CD4-positive, alpha-beta T cell (primary cell): ENCODE measurements around the gene LALBA. TPM values are rescaled to one million over a fixed set of nuclear protein-coding genes. Genes with fewer than 3 reads are reported as not detected.
"Not testable (repeated sequence)": the region's sequence is repeated elsewhere in the genome, so short reads cannot be mapped to it uniquely, and the experiment has no call there.

Experiments used
- ATAC-seq: fragments of 200-7000 bp; cut with Tn5 transposase; one replicate; pipeline ENCODE4 v1.10.0; 2022; ENCODE audit warnings: mild to moderate bottlenecking; ENCODE audit not compliant: poor library complexity
- CTCF ChIA-PET: fragments of 350-600 bp; sonication (Branson Sonifier 250); formaldehyde crosslinking; loops from one replicate; lab custom pipeline; 2021; ENCODE audit warnings: antibody characterized with exemption, inconsistent platforms; lab: Charles Lee
- POLR2A ChIA-PET: fragments of 350-600 bp; sonication (Branson Sonifier 250); formaldehyde crosslinking; loops from one replicate; lab custom pipeline; 2021; ENCODE audit warnings: antibody characterized with exemption, inconsistent platforms; lab: Charles Lee
- DNase-seq, 14 experiments: peaks; one replicate each; pipeline ENCODE4 v3.0.0-alpha.2; 2013 to 2020; ENCODE audit warnings: mixed read lengths in 2 of 14
- H3K27ac ChIP-seq, 2 donors: one replicate each; pipeline versions ENCODE4 v1.5.1 to v1.7.0; 2013; ENCODE audit warnings: low read length in 2 of 2, low read depth in 1 of 2, mild to moderate bottlenecking in 1 of 2
- H3K27me3 ChIP-seq, 2 experiments: 1 replicate in 1 of 2; 2 replicates in 1 of 2; pipeline versions ENCODE4 v1.6.1 to v1.7.0; 2013; ENCODE audit warnings: low read length in 2 of 2, control low read depth in 1 of 2, mild to moderate bottlenecking in 1 of 2, moderate library complexity in 1 of 2; ENCODE audit not compliant: insufficient read depth in 2 of 2, control insufficient read depth in 1 of 2
- H3K36me3 ChIP-seq: one replicate; pipeline ENCODE4 v1.6.1; 2013; ENCODE audit warnings: low read length, control low read depth; ENCODE audit not compliant: insufficient read depth
- H3K4me1 ChIP-seq: one replicate; pipeline ENCODE4 v1.6.1; 2013; ENCODE audit warnings: low read length, control low read depth; ENCODE audit not compliant: insufficient read depth
- H3K4me3 ChIP-seq: one replicate; pipeline ENCODE4 v1.5.1; 2013; ENCODE audit warnings: mild to moderate bottlenecking, low read length, moderate library complexity
- H3K9me3 ChIP-seq, 2 experiments: 1 replicate in 1 of 2; 2 replicates in 1 of 2; pipeline versions ENCODE4 v1.6.1 to v1.7.0; 2013; ENCODE audit warnings: low read length in 2 of 2, mild to moderate bottlenecking in 2 of 2, control low read depth in 1 of 2, moderate library complexity in 1 of 2; ENCODE audit not compliant: control insufficient read depth in 1 of 2, insufficient read depth in 1 of 2
- H3K27ac Mint-ChIP-seq: one replicate; pipeline ENCODE4 v1.8.0; 2020; ENCODE audit warnings: mixed read lengths
- H3K27me3 Mint-ChIP-seq: one replicate; pipeline ENCODE4 v1.8.0; 2021; ENCODE audit warnings: mixed read lengths
- H3K36me3 Mint-ChIP-seq: one replicate; pipeline ENCODE4 v1.8.0; 2021; ENCODE audit warnings: low read depth, mixed read lengths
- H3K4me1 Mint-ChIP-seq: one replicate; pipeline ENCODE4 v1.8.0; 2021; ENCODE audit warnings: low read depth, mixed read lengths
- H3K4me3 Mint-ChIP-seq: one replicate; pipeline ENCODE4 v1.8.0; 2020; ENCODE audit warnings: mild to moderate bottlenecking, mixed read lengths
- H3K9me3 Mint-ChIP-seq: one replicate; pipeline ENCODE4 v1.8.0; 2020; ENCODE audit warnings: mixed read lengths
- intact Hi-C, 2 experiments: fragments of 100-400 bp; cut with DNase I in 1 of 2; cut with micrococcal nuclease in 1 of 2; formaldehyde crosslinking; loops; one replicate each; pipeline versions ENCODE4 v1.15.1 to v1.9.0; 2023 to 2025; cut with DNase I, micrococcal nuclease
- total RNA-seq, 174 experiments: library from RNA in 2 of 174; stranded (reverse) in 2 of 174; gene quantifications; one replicate each; pipeline ENCODE4 v1.2.3 and lab custom pipeline; 2021 to 2026
- TF ChIP-seq, protein P1 (sequence below): fragments of 200-600 bp; IDR thresholded peaks from one replicate; pipeline ENCODE4 v1.8.0; 2022; ENCODE audit warnings: antibody characterized with exemption, mild to moderate bottlenecking

The LALBA gene
- total RNA-seq, 2 experiments from 2014 or later: not detected

DNA sequence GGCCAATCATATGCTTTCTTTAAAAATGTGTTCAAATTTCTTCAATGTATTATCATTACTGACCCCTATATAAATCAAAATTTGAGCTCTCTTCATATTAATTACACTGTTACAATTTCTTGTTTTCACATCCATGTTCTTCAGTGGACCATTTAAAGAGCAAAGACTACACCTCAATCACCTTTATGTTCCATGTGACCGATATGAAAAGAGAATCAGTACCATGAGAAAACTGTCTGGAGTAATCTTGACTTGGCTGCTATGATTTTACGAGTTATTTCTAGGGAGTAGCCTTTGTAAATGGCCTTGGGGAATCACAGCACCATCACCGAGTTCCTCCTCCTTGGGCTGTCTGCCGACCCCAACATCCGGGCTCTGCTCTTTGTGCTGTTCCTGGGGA, 44.5 kb downstream of the LALBA start, which contains the start of gene OR8S1:
OR8S1 (plus strand) TSS at position 301 of the 400 bp plus-strand sequence; CDS start at position 301, 0 bp downstream.
- ATAC-seq: no peak
- DNase-seq: no peak
- no peak within 1 kb of the TSS for H3K4me3 Mint-ChIP-seq
- H3K27ac ChIP-seq: no peak within 1 kb of the TSS
- no peak within 1 kb of the TSS for H3K27ac Mint-ChIP-seq
- H3K9me3 ChIP-seq: peaks cover 0 to 5% of the 10 kb centered on the region in 2 experiments
- ChIA-PET POLR2A (no interaction called here), CTCF (no interaction called here)
- intact Hi-C loops: no loop called here
- TF ChIP-seq, protein P1, sequence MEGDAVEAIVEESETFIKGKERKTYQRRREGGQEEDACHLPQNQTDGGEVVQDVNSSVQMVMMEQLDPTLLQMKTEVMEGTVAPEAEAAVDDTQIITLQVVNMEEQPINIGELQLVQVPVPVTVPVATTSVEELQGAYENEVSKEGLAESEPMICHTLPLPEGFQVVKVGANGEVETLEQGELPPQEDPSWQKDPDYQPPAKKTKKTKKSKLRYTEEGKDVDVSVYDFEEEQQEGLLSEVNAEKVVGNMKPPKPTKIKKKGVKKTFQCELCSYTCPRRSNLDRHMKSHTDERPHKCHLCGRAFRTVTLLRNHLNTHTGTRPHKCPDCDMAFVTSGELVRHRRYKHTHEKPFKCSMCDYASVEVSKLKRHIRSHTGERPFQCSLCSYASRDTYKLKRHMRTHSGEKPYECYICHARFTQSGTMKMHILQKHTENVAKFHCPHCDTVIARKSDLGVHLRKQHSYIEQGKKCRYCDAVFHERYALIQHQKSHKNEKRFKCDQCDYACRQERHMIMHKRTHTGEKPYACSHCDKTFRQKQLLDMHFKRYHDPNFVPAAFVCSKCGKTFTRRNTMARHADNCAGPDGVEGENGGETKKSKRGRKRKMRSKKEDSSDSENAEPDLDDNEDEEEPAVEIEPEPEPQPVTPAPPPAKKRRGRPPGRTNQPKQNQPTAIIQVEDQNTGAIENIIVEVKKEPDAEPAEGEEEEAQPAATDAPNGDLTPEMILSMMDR: no peak
- H3K4me3 ChIP-seq: no peak within 1 kb of the TSS
- no peaks in the 10 kb centered on the region for H3K36me3 Mint-ChIP-seq
- H3K4me1 Mint-ChIP-seq: no peaks in the 10 kb centered on the region
- H3K36me3 ChIP-seq: no peaks in the 10 kb centered on the region
- H3K9me3 Mint-ChIP-seq: no peaks in the 10 kb centered on the region
- H3K4me1 ChIP-seq: no peaks in the 10 kb centered on the region
- H3K27me3 Mint-ChIP-seq: peaks cover 5% of the 10 kb centered on the region
- H3K27me3 ChIP-seq: peaks cover 0 to 2% of the 10 kb centered on the region in 2 experiments

DNA sequence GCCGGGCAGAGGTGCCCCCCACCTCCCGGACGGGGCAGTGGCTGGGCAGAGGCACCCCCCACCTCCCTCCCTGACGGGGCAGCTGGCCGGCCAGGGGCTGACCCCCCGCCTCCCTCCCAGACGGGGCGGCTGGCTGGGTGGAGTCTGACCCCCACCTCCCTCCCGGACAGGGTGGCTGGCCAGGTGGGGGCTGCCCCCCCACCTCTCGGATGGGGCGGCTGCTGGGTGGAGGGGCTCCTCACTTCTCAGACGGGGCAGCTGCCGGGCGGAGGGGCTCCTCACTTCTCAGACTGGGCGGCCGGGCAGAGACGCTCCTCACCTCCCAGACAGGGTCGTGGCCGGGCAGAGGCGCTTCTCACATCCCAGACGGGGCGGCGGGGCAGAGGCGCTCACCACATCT, 49.5 kb downstream of the LALBA start:
- H3K4me3 ChIP-seq, POLR2A ChIA-PET, H3K9me3 Mint-ChIP-seq, H3K4me1 ChIP-seq, CTCF ChIA-PET, H3K9me3 ChIP-seq, H3K27ac Mint-ChIP-seq, H3K27me3 ChIP-seq, intact Hi-C loops, H3K27ac ChIP-seq, H3K4me1 Mint-ChIP-seq, H3K4me3 Mint-ChIP-seq, H3K27me3 Mint-ChIP-seq, ATAC-seq, H3K36me3 ChIP-seq, DNase-seq, H3K36me3 Mint-ChIP-seq: not testable (repeated sequence)

Other genes with a start within 250 kb of the LALBA start
- 10 to 100 TPM; 16.6 to 19.8 TPM for gene ZNF641, start 219.1 kb downstream of the LALBA start, total RNA-seq
- not detected for gene ANP32D, start 97.5 kb downstream of the LALBA start, total RNA-seq
- gene C12orf54, start 87.5 kb downstream of the LALBA start, total RNA-seq: not detected
- gene OR8S1, start 44.4 kb downstream of the LALBA start, total RNA-seq: not detected
- 100 to 1,000 TPM; 142 to 144 TPM for gene KANSL2, start 112.2 kb upstream of the LALBA start, total RNA-seq
- 100 to 1,000 TPM; 150 TPM for gene CCNT1, start 146.7 kb upstream of the LALBA start, total RNA-seq
- not detected for gene ADCY6, start 219.0 kb upstream of the LALBA start, total RNA-seq
- 1 to 10 TPM; 3.9 to 5.7 TPM for gene CACNB3, start 248.4 kb upstream of the LALBA start, total RNA-seq